ENCODE measurements around the gene BAIAP2L1.
"Not testable (repeated sequence)": the region's sequence is repeated elsewhere in the genome, so short reads cannot be mapped to it uniquely, and the experiment has no call there.

The BAIAP2L1 gene

GRCh38 chr7:98317366-98318040, 83.4 kb downstream of the BAIAP2L1 start:
- DNase-seq: no peak

- not testable (repeated sequence) for DNase-seq
Observed at GRCh38 chr7:98315994-98316527, 84.8 kb downstream of the BAIAP2L1 start.

GRCh38 chr7:98315318-98315993, 85.4 kb downstream of the BAIAP2L1 start:
- DNase-seq: no peak

- DNase-seq: no peak
Observed at GRCh38 chr7:98314469-98314868, 86.4 kb downstream of the BAIAP2L1 start.

GRCh38 chr7:98312201-98312600, 88.7 kb downstream of the BAIAP2L1 start:
- no peak for DNase-seq

- DNase-seq: no peak
Observed at GRCh38 chr7:98309566-98309965, 91.3 kb downstream of the BAIAP2L1 start.

GRCh38 chr7:98307971-98308466, 92.9 kb downstream of the BAIAP2L1 start:
- DNase-seq: no peak

GRCh38 chr7:98305951-98306535, 94.8 kb downstream of the BAIAP2L1 start:
- DNase-seq: no peak

GRCh38 chr7:98303906-98304305, 97.0 kb downstream of the BAIAP2L1 start:
- no peak for DNase-seq

GRCh38 chr7:98303176-98303865, 97.6 kb downstream of the BAIAP2L1 start:
- no peak for DNase-seq

GRCh38 chr7:98301693-98302470, 99.0 kb downstream of the BAIAP2L1 start:
- no peak for DNase-seq

GRCh38 chr7:98300595-98301372, 100.1 kb downstream of the BAIAP2L1 start:
- no peak for DNase-seq

GRCh38 chr7:98297626-98298286, 103.1 kb downstream of the BAIAP2L1 start:
- DNase-seq: no peak

GRCh38 chr7:98296833-98297232, 104.1 kb downstream of the BAIAP2L1 start:
- DNase-seq: no peak

- DNase-seq: no peak
Observed at GRCh38 chr7:98295467-98296192, 105.3 kb downstream of the BAIAP2L1 start.

- DNase-seq: peak; percentile 54
Observed at GRCh38 chr7:98294798-98295382, 106.0 kb downstream of the BAIAP2L1 start.

GRCh38 chr7:98294326-98294725, 106.6 kb downstream of the BAIAP2L1 start:
- DNase-seq: no peak

GRCh38 chr7:98293746-98294145, 107.1 kb downstream of the BAIAP2L1 start:
- DNase-seq: no peak

- DNase-seq: no peak
Observed at GRCh38 chr7:98293265-98293664, 107.6 kb downstream of the BAIAP2L1 start.

- DNase-seq: no peak
Observed at GRCh38 chr7:98291717-98292116, 109.2 kb downstream of the BAIAP2L1 start.
